Fibroblast of skin of right biceps (primary cell): Measurements from ENCODE around the gene CNPY2.
A peak's percentile ranks its signal among the peaks of the same experiment; 100 is the strongest.
"Not testable (repeated sequence)": the region's sequence is repeated elsewhere in the genome, so short reads cannot be mapped to it uniquely, and the experiment has no call there.

Experiments used
- DNase-seq: peaks from one replicate; pipeline ENCODE4 v3.0.0-alpha.2; 2013

Gene CNPY2

DNA sequence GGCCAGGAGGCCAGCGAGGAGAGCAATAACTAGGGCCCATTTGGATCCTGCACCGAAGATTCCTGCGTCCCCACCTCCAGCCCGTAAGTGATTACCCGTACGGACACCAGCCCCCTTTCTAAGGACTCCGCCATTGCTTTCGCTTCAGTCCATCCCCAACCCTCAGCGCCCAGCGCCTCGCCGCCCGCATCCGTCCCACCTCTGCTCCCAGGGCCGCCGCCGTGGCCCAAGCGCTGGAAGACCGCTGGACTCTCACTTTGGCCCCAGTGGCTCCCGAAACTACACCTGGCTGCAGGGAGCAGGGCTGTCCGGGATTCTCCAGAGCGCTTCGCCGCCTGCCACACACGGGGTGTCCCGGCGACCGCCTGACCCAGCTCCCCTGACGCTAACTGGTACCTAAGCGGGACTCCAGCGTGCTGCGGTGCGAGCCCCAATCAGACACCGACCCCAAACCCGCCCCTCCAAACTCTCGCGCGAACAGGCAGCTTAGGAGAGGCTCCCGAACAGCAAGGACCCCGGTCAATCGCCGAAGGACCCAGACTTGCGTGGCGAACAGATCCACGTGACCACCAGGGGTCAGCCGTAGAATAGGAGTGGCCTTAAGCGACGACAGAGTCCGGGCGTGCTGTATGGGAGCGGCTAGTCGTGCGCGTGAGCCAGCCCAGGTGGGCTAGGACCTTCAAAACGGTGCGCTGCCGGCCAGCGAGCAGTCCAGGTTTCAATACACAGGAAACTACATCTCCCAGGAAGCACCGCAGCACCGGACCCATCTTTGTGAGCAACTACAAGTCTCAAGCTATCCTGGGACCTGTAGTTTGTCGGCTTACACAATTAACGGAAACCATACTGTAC lies at the start of gene CNPY2:
CNPY2 (minus strand) TSS at position 367 of the 852 bp plus-strand sequence. CDS start 771 bp downstream, outside the sequence.
- DNase-seq = peak; percentile 97

DNA sequence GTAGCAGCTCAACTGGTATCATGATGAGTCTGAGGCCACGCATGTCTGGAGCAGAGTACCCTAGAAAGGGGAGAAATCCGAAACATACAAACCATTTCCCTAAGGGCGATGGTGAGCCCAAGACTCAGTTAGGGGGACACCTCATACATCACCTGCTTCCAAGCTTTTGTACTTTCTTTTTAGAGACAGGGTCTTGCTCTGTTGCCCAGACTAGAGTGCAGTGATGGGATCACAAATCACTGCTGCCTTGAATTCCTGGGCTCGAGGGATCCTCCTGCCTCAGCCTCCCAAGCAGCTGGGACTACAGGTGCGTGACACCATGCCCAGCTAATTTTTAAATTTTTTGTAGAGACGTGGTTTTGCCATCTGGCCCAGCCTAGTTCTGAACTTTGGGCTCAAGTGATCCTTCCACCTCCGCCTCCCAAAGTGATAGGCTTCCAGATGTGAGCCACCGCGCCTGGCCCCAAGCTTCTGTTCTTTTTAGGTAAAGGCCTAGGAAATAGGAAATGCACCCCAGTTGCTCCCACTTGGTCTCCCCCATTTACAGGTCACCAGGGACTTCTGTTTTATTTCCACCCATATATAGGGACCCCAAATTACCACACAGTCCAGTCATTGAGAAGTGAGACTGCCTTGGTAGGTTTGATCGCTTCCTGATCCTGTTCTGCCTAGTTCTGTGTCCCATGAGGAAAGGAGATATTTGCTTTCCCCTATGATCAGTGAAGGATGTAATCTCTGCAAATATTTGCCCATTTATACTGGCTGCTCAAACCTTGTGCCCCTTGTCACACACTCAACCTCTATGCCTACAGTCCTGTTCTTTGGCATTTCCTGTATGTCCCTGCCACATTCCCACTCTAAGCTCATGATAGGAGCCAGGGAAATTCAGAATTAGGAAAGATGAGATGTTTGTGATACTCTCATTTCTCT lies 46.6 kb upstream of the CNPY2 start, which contains the start of gene APOF:
APOF (minus strand) TSS at position 728 of the 930 bp plus-strand sequence; CDS start at position 616, 112 bp downstream.
- no peak for DNase-seq

DNA sequence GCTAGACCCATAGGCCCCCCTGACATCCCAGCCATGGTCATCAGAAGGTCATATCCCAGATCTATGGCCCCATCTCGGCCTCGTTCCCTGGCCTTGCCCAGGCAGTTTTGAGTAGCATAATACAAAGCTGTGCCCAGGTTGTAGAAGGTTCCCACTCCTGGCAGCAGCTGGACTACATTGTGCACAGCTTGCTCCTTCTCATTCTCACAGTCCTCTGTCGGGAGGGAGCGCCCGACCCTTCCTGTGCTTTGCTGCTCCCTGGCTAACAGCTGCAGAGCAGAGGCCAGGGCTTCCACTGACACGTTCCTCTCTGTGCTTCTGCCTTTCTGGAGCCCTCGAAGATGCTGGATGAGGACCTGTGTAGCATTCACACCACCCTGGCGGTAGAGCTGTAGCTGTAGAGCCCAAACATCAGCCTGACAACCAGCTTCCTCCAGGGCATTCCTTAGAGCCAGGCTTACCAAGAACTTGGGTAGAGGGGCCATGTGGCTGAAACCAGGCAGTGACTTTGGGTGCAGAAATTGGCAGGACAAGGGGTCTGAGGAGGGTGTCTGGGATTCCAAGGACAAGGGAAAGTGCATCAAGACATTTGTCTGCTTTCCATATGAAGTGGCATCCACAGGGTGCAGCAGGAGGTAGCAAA lies 45.8 kb upstream of the CNPY2 start:
- no peak for DNase-seq

DNA sequence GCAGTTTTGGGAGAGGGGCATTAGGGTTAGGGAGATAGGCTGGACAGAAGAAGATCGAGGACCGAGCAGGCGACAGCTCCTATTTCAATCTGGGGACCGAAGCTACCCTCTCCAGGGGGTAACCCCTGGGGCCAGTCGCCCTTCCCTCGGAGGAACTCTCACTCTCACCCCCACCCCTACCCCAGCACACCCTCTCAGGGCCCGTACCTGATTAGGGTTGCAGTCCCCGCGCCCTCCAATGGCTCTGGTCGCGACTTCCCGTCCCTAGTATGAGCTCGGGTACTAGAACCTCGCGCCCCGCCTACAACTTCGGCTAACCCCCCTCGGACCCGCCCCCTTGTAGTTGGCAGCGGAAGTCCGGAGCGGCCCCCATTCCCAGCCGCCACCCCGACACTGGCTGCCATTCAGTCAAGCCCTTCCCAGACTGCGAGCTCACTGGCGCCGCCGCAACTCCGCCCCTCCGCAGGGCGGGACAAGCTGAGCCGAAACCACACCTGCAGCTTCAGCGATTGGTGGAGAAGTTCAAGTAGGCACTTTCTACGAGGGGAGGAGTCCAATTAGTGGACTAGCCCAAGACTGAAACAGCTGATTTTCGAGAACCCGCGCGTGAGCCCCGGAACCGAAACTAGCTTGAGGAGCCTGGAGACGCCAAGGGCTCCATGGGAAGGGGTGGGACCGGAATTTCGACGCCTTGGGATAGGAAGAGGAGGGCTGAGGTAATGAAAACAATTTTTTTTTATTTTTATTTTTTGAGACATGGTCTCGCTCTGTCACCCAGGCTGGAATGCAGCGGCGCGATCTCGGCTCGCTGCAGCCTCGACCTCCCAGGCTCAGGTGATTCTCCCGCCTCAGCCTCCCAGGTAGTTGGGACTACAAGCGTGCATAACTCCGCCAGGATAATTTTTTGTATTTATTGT lies 44.3 kb upstream of the CNPY2 start, which contains the start of gene STAT2:
STAT2 (minus strand) TSS at position 257 of the 917 bp plus-strand sequence. CDS start 3,536 bp downstream, outside the sequence.
- peak; percentile 100 for DNase-seq

DNA sequence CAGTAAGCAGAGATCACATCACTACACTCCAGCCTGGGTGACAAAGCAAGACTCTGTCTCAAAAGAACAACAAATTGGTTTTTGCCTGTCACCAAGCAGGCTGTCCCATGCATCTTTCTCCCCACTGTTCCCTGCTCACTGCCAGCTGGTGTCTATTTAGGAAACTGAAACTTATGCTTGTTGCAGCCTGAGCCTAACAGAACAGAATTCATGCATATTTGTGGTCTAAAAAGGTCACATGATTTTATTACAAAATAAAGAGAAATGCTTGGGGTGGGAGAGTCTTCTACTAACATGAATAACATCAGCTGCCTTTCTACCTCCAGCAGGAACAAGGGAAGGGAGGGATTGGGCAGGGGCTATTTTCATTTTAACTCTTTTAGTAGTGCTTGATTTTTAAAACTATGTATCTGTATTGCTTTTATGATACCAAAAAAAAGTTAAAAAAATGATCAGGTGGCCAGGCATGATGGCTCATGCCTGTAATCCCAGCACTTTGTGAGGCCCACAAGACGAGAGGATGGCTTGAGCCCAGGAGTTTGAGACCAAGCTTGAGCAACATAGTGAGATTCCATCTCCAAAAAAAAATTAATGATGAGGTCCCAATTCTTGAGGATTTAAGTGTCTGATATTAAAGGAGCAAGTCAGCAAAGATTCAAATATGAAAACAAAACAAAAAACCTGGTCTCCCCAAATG lies 43.2 kb upstream of the CNPY2 start:
- peak; percentile 84 for DNase-seq

DNA sequence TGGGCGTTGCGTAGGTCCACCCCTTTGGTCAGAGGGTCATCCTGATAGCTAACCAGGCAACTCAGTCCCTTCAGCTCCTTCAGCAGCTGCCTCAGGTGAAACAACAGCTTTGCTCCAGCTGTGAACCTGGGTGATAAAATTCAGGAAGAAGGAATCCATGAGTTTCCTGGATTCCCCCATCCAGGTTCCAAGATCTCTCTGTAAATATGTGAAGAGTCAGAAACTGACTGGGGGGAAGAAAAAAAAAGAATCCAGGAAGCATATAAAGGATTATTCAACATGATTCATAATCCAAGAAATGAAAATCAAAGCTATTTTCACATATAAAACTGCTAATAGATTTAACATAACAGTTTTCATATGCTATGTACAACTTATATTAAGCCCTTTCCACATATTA lies 35.5 kb upstream of the CNPY2 start:
- no peak for DNase-seq

DNA sequence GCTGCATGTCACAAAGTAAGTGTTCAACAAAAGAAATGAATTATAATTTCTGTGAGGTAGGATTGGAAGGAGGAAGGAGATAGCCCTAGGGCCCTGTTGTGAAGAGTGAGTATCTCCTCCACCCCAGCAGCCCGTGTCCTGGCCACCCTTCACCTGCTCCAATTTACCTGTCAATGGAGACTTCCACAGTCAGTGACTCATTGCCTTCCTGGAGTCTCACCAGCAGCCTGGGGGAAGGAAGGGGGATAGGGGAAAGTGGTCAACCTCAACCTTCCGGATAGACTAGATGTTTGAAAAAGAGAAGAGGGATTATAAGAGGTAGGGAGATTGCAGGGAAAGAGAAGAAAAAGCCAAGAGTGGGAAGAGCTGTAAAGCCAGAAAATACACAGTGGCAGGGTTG lies 34.9 kb upstream of the CNPY2 start:
- DNase-seq = no peak

DNA sequence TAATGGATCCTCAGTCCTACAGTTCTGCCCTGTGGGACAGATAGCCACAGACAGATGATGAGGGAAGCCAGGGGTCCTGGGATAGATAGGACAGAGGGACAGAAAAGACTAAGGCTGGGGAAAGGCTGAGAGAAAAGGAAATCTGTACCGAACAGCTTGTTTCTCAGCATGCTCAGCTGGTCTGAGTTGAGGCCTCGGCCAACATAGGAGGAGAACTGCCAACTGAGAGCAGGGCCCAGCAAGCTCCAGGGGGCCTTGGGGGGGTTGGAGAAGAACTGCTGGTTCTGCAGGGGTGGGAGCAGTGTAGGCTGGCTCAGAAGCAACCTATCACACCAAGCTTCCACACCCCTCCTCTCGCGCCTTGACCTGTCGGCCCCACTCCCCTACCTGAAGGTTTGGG lies 33.0 kb upstream of the CNPY2 start:
- DNase-seq = no peak

DNA sequence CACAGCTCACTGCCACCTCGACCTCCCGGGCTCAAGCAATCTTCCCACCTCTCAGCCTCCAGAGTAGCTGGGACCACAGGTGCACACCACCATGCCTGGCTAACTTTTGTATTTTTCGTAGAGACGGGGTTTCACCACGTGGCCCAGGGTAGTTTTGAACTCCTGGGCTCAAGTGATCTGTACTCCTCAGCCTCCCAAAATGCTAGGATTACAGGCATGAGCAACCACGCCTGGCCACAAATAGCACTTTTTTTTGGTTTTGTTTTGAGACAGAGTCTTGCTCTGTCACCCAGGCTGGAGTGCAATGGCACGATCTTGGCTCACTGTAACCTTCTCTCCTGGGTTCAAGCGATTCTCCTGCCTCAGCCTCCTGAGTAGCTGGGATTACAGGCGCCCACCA lies 31.5 kb upstream of the CNPY2 start:
- DNase-seq = not testable (repeated sequence)

DNA sequence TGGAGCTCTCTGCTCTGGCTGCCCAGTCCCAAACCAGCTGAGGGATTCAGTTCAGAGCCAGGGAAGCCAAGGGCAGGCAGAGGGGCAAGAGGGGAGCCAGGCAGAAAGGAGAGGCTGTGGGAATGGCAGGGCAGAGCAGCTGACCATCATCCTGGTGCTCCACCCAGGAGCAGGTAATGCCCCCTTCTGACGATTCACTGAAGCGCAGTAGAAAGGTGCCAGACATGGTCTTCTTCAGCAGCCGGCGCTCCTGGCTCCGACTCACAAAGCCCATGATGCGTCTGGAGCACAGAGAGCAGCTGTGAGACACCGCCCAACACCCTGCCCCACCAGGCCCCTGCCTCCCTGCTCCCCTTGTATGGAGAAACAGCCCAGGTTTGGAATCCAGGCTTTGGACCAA lies 30.9 kb upstream of the CNPY2 start:
- DNase-seq = no peak

DNA sequence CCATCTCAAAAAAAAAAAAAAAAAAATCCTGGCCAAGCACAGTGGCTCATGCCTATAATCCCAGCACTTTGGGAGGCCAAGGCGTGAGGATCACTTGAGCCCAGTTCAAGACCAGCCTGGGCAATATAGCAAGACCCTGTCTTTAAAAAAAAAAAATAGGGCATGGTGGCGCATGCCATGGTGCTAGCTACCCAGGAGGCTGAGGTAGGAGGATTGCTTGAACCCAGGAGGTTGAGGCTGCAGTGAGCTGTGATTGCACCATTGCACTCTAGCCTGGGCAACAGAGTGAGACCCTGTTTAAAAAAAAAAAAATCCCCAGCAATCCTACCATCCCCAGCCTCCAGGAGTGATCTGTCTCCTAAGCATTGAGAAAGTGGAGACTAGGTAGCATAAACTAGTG lies 26.5 kb upstream of the CNPY2 start:
- not testable (repeated sequence) for DNase-seq

DNA sequence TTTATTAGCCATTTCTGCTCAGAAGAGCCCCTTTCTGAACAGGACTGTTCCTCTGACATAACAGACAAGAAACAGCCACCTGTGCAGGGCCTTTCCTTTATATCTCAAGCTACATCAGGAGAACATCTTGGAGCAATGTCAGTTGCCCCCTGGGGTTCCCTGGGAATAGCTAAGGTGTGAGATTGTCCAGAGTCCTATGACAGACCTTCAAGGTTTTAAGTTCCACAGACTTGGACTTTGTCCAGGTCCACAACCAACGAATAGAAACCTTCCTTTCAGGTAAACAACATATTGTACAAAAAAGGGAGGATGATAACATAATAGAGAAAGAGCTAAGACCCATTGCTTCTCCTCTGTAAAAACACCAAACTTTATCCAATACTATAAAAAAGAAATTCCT lies 25.8 kb upstream of the CNPY2 start:
- DNase-seq = no peak

DNA sequence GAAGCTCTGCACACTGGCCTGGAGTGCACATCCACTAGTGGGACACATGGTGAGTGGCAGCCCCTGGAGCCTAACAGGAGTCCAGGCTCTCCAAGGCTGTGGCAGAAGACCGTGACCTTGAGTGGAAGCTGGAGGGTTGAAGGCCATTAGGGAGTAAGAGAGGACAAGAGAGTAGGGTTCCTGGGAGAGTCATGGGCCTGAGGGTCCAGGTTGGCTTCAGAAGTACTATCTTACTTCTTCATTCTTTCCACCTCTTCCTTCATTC lies 23.3 kb upstream of the CNPY2 start:
- no peak for DNase-seq

DNA sequence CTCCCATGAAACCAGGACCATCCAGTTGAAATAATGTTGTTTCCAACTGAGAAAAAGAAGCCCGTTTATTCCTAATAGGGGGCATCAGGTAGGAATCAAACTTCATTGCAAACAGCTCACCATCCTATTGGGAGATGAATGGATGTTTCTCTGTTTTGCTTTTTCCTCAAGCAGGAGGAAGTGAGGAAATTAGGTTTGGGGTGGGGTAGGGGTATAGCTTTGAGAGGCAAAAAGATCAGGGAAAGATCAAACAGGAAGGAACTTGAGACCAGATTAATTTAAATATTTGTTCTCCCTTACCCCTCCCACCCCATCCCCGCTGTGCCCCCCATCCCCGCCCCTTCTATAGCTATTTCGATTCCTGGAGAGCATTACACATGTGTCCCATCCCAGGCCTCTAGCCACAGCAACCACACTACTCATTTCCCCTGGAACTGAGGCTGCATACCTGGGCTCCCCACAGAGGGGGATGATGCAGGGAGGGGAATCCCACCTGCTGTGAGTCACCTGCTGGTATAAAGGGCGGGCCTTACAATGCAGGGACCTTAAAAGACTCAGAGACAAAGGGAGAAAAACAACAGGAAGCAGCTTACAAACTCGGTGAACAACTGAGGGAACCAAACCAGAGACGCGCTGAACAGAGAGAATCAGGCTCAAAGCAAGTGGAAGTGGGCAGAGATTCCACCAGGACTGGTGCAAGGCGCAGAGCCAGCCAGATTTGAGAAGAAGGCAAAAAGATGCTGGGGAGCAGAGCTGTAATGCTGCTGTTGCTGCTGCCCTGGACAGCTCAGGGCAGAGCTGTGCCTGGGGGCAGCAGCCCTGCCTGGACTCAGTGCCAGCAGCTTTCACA lies 22.7 kb upstream of the CNPY2 start, which contains the start of gene IL23A:
IL23A (plus strand) TSS at position 577 of the 850 bp plus-strand sequence; CDS start at position 738, 161 bp downstream.
- peak; percentile 21 for DNase-seq

DNA sequence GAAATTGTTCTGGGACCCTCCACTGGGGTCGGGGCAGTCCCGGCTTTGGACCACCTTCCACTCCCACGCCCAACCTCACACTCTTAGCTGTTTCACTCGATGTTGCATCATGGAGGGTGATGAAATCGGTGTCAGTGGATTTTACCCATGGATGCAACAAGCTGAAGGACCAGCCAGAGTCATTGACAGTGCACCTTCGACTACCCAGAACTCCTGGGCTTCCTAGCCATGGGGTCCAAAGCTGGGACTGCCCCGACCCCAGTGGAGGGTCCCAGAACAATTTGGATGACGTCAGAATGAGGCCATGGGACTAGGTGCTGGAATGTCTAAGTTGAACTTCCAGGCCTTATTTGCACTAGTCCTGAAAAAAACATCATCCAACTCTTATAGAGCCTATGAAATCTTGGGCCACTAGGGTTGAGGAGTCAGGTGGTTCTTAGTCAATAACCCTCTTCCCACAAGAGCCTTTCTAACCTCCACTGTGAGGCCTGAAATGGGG lies 22.0 kb upstream of the CNPY2 start:
- DNase-seq = no peak

DNA sequence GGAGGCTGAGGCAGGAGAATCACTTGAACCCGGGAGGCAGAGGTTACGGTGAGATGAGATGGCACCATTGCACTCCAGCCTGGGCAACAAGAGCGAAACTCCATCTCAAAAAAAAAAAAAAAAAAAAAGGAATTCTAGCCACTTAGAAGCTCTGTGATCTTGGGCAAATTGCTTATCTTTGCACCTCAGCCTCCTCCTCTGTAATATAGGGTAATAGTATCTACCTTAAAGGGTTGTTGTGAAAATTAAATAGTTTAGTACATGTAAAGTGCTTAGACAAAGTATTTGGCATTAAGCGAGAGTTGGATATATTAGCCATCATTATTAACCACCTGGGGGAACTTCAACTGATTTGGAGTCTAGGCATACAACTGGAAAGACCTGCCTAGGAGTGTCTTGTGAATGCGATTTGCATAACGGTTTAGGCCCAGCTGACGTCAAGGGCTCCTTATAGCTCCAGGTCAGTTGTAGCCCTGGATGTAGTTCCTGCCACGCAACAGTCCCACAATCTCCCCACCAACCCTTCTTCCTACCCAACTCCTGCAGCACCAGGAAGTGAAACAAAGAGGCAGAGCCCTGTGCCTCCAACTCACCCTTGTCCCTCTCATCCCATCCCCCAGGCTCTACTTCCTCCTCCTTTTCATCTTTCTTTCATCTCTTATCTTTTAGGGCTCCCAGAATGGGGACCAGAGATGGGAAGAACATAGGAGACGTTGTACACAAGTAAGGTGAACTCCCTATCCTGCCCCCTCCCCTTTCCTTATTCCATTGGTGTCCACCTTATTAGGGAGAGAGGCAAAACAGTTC lies 20.8 kb upstream of the CNPY2 start:
- no peak for DNase-seq

DNA sequence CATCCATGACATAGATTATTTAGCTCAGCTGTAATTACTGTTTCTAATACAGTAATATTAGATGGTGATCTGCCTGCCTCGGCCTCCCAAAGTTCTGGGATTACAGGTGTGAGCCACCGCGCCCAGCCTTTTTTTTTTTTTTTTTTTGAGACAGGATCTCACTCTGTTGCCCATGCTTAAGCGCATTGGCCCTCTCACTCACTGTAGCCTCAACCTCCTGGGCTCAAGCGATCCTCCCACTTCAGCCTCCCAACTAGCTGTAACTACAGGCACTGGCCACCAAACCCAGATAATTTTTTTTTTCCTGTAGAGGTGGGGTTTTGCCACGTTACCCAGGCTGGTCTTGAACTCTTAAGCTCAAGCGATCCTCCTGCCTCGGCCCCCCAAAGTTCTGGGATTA lies 19.7 kb upstream of the CNPY2 start:
- DNase-seq = not testable (repeated sequence)

DNA sequence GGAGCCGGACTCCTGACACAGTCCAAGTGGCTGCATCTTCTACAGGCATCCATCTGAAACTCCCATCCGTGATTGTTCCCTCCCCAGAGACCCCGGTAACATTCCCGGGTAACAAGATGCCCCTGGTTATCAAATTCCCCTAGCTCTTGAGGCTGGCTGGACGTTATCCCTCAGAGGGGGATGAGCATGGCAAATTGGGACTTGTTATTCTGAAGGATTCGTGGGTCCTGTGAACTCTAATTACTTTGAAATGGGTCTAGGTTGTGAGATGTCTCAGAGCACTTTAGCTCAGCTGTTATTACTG lies 18.7 kb upstream of the CNPY2 start:
- DNase-seq = no peak
